ENCODE results near the gene SEC14L1. TPM values are rescaled to one million over a fixed set of nuclear protein-coding genes. Genes with fewer than 3 reads are reported as not detected.
"Not testable (repeated sequence)": the region's sequence is repeated elsewhere in the genome, so short reads cannot be mapped to it uniquely, and the experiment has no call there.

The SEC14L1 gene
- total RNA-seq, 6 donors from 2014 or later, result 100 to 291 (median 145) TPM

DNA sequence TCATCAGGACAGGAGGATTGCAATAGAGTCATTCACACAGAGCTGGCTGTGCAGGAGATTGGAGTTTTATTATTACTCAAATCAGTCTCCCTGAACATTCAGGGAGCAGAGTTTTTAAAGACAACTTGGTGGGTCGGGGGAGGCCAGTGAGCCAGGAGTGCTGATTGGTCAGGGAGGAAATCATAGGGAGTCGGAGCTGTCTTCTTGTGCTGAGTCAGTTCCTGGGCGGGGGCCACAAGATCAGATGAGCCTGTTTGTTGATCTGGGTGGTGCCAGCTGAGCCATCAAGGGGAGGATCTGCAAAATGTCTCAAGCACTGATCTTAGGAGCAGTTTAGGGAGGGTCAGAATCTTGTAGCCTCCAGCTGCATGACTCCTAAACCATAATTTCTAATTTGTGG, 2.9 kb upstream of the SEC14L1 start:
- Histone ChIP-seq H3K4me1 (peaks cover 14 to 30% (median 29%) of the 10 kb centered on the region in 4 donors), H3K27ac (peak overlapping the region; percentile 71 to 99 (median 97))
- ATAC-seq (ENCODE audit: low FRiP score in 2 of 2); H3K36me3 ChIP-seq; H3K27me3 ChIP-seq; H3K9me3 ChIP-seq; H3K4me3 ChIP-seq: not testable (repeated sequence)
- peak in 1 of 2 donors; percentile 22 for TF ChIP-seq POLR2AphosphoS5 (IDR thresholded peaks at IDR 0.05)
- 43 to 75% methylated on average over 3 of the region's 3 CpGs for WGBS, 2 donors
- peak in 1 of 2 donors; percentile 67 for DNase-seq

DNA sequence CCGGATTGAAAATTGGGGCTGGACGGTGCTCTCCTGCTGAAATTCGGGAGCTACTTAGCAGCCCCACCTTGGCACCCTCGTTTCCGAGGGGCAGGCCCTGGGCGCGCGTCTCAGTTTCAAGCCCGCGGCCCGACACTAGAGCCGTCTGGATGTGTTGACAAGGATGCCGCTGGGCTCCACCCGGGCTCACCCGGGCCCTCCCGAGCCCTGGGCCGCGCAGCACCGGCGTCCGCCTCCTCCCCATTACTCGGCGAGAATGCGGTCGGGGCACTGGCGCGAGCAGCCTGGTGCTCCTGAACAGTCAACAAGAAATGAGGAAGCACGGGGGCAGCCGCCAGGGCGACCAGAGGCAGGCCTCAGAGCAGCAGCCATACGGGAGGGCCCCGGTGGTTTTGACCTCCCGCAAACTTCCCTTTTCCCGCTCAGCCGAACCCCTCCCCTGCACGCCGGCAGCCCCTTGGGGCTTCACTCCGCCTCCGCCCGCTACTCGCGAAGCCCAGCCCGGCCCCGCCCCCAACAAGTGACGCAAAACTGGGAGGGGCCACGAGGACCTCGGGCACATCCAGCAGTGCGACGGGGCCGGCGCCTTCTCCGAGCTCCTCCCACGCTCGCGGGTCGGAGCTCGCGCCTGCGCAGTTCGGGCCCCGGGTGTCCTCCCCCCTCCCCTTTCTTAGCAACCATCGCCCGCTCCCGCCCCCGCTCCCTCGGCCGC, 447 bp upstream of the SEC14L1 start:
- Histone ChIP-seq H3K4me1 (peaks cover 18 to 39% (median 32%) of the 10 kb centered on the region in 4 donors), H3K27ac (peak overlapping the region; percentile 96 to 99 (median 98)), H3K9me3 (peaks cover 0 to 6% (median 0%) of the 10 kb centered on the region in 4 donors), H3K27me3 (peaks cover 0 to 2% (median 0%) of the 10 kb centered on the region in 4 donors), H3K36me3 (peaks cover 0 to 32% (median 8%) of the 10 kb centered on the region in 4 donors), H3K4me3 (peak overlapping the region; percentile 21 to 98 (median 80))
- TF ChIP-seq EP300 (IDR thresholded peaks at IDR 0.05) (peak in 1 of 4 donors; percentile 28), POLR2A (IDR thresholded peaks at IDR 0.05) (peak; percentile 77 to 98 (median 94)), POLR2AphosphoS5 (IDR thresholded peaks at IDR 0.05) (peak; percentile 91 to 97), CTCF (IDR thresholded peaks at IDR 0.05) (peak in 4 of 6 experiments; percentile 7 to 75 (median 38))
- WGBS, 2 donors, result 1 to 5% methylated on average over 4 to 42 of the region's 67 CpGs
- ATAC-seq (ENCODE audit: low FRiP score in 2 of 2) (peak; percentile 98 to 99), DNase-seq (peak; percentile 100)

DNA sequence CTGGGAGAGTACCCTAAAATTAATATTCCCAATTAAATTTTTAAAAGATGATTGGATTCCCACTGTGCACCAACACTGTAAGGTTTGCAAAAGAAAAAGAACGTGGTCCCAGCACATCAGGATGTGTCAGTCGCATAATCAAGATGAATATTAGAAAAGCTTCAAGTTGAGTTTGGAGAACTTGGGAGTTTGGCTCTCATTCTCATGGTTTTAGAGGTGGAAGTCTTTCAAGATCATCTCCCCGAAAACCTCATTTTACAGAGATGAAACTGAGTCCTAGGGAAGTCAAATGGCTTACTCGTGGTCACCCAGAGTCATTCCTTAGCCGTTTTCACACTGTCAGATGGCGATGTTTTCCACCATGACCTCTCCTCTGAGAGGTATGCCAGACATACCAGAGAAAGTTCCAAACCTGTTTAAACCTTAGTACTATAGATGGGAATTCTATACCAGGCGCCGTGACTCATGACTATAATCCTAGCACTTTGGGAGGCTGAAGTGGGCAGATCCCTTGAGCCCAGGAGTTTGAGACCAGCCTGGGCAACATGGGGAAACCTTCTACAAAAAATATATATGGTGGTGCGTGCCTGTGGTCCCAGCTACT, 1.2 kb downstream of the SEC14L1 start:
- peaks cover 30 to 51% (median 46%) of the 10 kb centered on the region in 4 donors for H3K4me1 ChIP-seq
- 58 to 60% methylated on average over 9 of the region's 9 CpGs for WGBS, 2 donors
- ATAC-seq (ENCODE audit: low FRiP score in 2 of 2) (no peak), DNase-seq (no peak)
- peaks cover 0 to 37% (median 8%) of the 10 kb centered on the region in 4 donors for H3K36me3 ChIP-seq
- H3K4me3 ChIP-seq, result peak overlapping the region; percentile 76 to 98 (median 86)
- peak overlapping the region; percentile 96 to 99 (median 98) for H3K27ac ChIP-seq
- TF ChIP-seq POLR2AphosphoS5 (IDR thresholded peaks at IDR 0.05), result no peak
- TF ChIP-seq CTCF (IDR thresholded peaks at IDR 0.05), result no peak
- no peak for TF ChIP-seq POLR2A (IDR thresholded peaks at IDR 0.05)
- TF ChIP-seq EP300 (IDR thresholded peaks at IDR 0.05), result no peak
- peaks cover 0 to 2% (median 0%) of the 10 kb centered on the region in 4 donors for H3K27me3 ChIP-seq
- peaks cover 0 to 5% (median 0%) of the 10 kb centered on the region in 4 donors for H3K9me3 ChIP-seq

DNA sequence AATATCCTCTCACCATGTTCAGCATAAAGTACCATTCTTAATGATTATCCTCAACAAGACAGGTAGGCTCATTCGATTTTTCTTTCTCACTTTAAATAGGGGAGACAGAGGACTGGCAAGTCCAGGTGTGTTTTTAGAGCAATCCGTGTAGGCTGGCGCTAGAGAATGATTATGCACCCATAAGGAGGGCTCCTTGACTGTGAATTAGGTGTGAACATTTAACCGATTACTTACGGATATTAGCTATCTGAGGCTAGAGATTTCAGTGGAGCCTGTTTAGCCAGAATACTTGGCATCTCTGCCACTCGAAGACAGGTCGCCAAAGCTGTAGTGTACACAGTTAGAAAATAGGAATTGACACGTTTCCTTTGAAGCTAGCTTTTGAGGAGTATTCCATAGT, 1.9 kb downstream of the SEC14L1 start:
- no peaks in the 10 kb centered on the region for H3K9me3 ChIP-seq
- DNase-seq, result no peak
- WGBS, 2 donors, result 48 to 58% methylated on average over 8 of the region's 8 CpGs
- peaks cover 35 to 58% (median 52%) of the 10 kb centered on the region in 4 donors for H3K4me1 ChIP-seq
- H3K4me3 ChIP-seq, result peak overlapping the region in 3 of 4 donors; percentile 76 to 98 (median 84)
- TF ChIP-seq CTCF (IDR thresholded peaks at IDR 0.05), result no peak
- no peak for TF ChIP-seq POLR2AphosphoS5 (IDR thresholded peaks at IDR 0.05)
- no peak for TF ChIP-seq EP300 (IDR thresholded peaks at IDR 0.05)
- no peak for TF ChIP-seq POLR2A (IDR thresholded peaks at IDR 0.05)
- peaks cover 0 to 2% (median 0%) of the 10 kb centered on the region in 4 donors for H3K27me3 ChIP-seq
- ATAC-seq (ENCODE audit: low FRiP score in 2 of 2), result no peak
- H3K27ac ChIP-seq, result peak overlapping the region; percentile 96 to 99 (median 98)
- peaks cover 0 to 44% (median 8%) of the 10 kb centered on the region in 4 donors for H3K36me3 ChIP-seq

DNA sequence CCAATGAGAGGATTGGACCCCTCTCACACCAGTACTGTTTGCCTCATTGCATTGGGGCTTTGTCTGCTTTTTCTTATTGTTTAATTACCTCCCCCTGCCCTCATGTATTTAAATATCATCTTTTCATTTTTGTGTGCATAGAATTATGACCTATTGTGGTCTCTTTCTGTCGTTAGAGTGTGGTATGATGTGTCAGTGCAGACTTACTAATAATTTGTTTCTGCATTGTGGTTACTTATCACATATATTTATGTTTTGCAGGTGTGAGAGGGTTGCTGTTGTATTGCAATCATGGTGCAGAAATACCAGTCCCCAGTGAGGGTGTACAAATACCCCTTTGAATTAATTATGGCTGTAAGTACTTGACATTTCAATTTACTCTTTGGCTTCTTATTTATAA, 2.5 kb downstream of the SEC14L1 start:
- no peak for TF ChIP-seq CTCF (IDR thresholded peaks at IDR 0.05)
- no peak for TF ChIP-seq POLR2A (IDR thresholded peaks at IDR 0.05)
- no peak for TF ChIP-seq EP300 (IDR thresholded peaks at IDR 0.05)
- no peak for TF ChIP-seq POLR2AphosphoS5 (IDR thresholded peaks at IDR 0.05)
- peak overlapping the region; percentile 1 to 98 (median 80) for H3K4me3 ChIP-seq
- DNase-seq, result no peak
- ATAC-seq (ENCODE audit: low FRiP score in 2 of 2), result no peak
- H3K4me1 ChIP-seq, result peaks cover 37 to 62% (median 54%) of the 10 kb centered on the region in 4 donors
- H3K36me3 ChIP-seq, result peaks cover 1 to 50% (median 8%) of the 10 kb centered on the region in 4 donors
- WGBS, 2 donors, result 41 to 44% methylated on average over 1 of the region's 1 CpG
- peak overlapping the region; percentile 96 to 99 (median 98) for H3K27ac ChIP-seq
- H3K27me3 ChIP-seq, result peaks cover 0 to 2% (median 0%) of the 10 kb centered on the region in 4 donors
- no peaks in the 10 kb centered on the region for H3K9me3 ChIP-seq
